GM12878 (cell line): Measurements from ENCODE around the gene RIPOR3.
"Not testable (repeated sequence)": the region's sequence is repeated elsewhere in the genome, so short reads cannot be mapped to it uniquely, and the experiment has no call there.

ENCODE experiments used
- E2F4 ChIP-seq: IDR thresholded peaks from 2 replicates; pipeline ENCODE4 v1.6.1; 2012; ENCODE audit warnings: low read depth, low read length, improper control_type of control experiment
- SKIL ChIP-seq: fragments of 450-650 bp; IDR thresholded peaks from 2 replicates; pipeline ENCODE4 v1.6.1; 2017; ENCODE audit warnings: mild to moderate bottlenecking, low read depth, inconsistent platforms; ENCODE audit not compliant: poor library complexity, severe bottlenecking
- USF1 ChIP-seq: IDR thresholded peaks from 2 replicates; pipeline ENCODE4 v1.6.1; 2011; ENCODE audit warnings: borderline replicate concordance, low read depth, mild to moderate bottlenecking, moderate library complexity, mixed read lengths, low read length; ENCODE audit not compliant: insufficient read depth; ENCODE audit errors: extremely low read length

- not testable (repeated sequence) for TF ChIP-seq USF1, E2F4, SKIL
Measured at GRCh38 chr20:50620459-50620858, 70.9 kb downstream of the RIPOR3 start.
